ENCODE results near the gene OTOGL. TPM values are rescaled to one million over a fixed set of nuclear protein-coding genes. Genes with fewer than 3 reads are reported as not detected.
"Not testable (repeated sequence)": the region's sequence is repeated elsewhere in the genome, so short reads cannot be mapped to it uniquely, and the experiment has no call there.

Gene OTOGL
- total RNA-seq, 1 experiment from 2014 or later: not detected

DNA sequence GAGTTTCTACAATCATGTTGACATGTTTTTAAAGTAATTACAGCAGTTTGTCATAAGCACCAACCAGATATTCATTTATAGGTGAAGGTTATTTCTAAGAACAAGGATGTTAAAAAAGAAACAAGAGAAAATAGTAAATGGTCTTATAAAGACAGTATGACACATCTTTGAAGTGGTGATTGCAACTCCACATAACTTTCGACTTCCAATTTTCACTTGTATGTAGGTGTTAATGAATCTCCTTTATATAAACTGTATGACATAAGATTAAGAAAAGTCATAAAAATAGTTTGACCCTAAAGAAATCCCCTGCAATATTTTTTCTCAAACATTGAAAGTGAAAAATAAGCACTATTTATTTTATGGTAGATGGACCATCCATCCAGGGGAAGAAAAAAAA lies 199.9 kb downstream of the OTOGL start:
- H3K9me3 ChIP-seq (ENCODE audit: insufficient read depth, low read depth): no peaks in the 10 kb centered on the region
- H3K27ac ChIP-seq: no peak overlapping the region
- H3K9me2 ChIP-seq (ENCODE audit: insufficient read depth): no peaks in the 10 kb centered on the region
- H3K4me2 ChIP-seq: no peak overlapping the region
- no peaks in the 10 kb centered on the region for H3K79me2 ChIP-seq (ENCODE audit: low read depth)
- no peaks in the 10 kb centered on the region for H3K36me3 ChIP-seq (ENCODE audit: low read depth)
- DNase-seq: no peak
- H3F3A ChIP-seq (ENCODE audit: insufficient read depth, low read depth): no peaks in the 10 kb centered on the region
- BruUV-seq (replicated peaks): no TSS peak
- POLR2A ChIA-PET (ENCODE audit: unreplicated experiment): no interaction called here
- no peak overlapping the region for H3K4me3 ChIP-seq
- intact Hi-C loops (cut with micrococcal nuclease; ENCODE audit: unreplicated experiment): no loop called here
- CTCF ChIA-PET: no interaction called here
- no peaks in the 10 kb centered on the region for H4K20me1 ChIP-seq (ENCODE audit: insufficient read depth)
- H3K4me1 ChIP-seq (replicated peaks; ENCODE audit: insufficient read depth): no peaks in the 10 kb centered on the region
- no peak for TF ChIP-seq EZH2 (IDR thresholded peaks at IDR 0.05; ENCODE audit: low read depth)
- TF ChIP-seq, protein P1, sequence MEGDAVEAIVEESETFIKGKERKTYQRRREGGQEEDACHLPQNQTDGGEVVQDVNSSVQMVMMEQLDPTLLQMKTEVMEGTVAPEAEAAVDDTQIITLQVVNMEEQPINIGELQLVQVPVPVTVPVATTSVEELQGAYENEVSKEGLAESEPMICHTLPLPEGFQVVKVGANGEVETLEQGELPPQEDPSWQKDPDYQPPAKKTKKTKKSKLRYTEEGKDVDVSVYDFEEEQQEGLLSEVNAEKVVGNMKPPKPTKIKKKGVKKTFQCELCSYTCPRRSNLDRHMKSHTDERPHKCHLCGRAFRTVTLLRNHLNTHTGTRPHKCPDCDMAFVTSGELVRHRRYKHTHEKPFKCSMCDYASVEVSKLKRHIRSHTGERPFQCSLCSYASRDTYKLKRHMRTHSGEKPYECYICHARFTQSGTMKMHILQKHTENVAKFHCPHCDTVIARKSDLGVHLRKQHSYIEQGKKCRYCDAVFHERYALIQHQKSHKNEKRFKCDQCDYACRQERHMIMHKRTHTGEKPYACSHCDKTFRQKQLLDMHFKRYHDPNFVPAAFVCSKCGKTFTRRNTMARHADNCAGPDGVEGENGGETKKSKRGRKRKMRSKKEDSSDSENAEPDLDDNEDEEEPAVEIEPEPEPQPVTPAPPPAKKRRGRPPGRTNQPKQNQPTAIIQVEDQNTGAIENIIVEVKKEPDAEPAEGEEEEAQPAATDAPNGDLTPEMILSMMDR (conservative IDR thresholded peaks at IDR 0.05): no peak
- H3K27me3 ChIP-seq (ENCODE audit: insufficient read depth, low read depth): no peaks in the 10 kb centered on the region
- H2AFZ ChIP-seq: no peak overlapping the region

DNA sequence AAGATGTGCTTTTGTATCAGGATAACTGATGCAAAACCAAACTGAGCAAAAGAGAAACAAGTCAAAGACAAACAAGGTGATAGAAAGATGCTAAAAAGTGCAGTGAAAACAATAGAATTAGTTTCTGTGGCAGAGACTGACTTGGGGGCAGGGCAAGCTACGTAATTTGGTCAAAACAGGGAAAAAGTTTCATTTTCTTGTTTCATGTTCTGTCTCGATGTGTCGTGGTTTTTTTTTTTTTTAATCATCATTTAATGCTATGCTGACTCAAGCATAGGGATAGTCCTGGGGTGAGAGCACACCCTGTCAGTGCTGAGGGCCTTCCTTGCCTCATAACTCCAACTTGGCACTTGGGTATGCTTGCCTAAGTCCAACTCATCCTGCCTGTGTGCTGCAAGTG lies 200.6 kb downstream of the OTOGL start:
- Histone ChIP-seq H3K4me1 (replicated peaks; ENCODE audit: insufficient read depth) (no peaks in the 10 kb centered on the region), H3K9me2 (ENCODE audit: insufficient read depth) (no peaks in the 10 kb centered on the region), H4K20me1 (ENCODE audit: insufficient read depth) (no peaks in the 10 kb centered on the region), H3K36me3 (ENCODE audit: low read depth) (no peaks in the 10 kb centered on the region), H3K9me3 (ENCODE audit: insufficient read depth, low read depth) (no peaks in the 10 kb centered on the region), H3K4me3 (no peak overlapping the region), H3K79me2 (ENCODE audit: low read depth) (no peaks in the 10 kb centered on the region), H3F3A (ENCODE audit: insufficient read depth, low read depth) (no peaks in the 10 kb centered on the region), H2AFZ (no peak overlapping the region; the same call in 1 of the 2 replicates), H3K27me3 (ENCODE audit: insufficient read depth, low read depth) (no peaks in the 10 kb centered on the region), H3K27ac (no peak overlapping the region), H3K4me2 (no peak overlapping the region)
- intact Hi-C loops (cut with micrococcal nuclease; ENCODE audit: unreplicated experiment): no loop called here
- TF ChIP-seq EZH2 (IDR thresholded peaks at IDR 0.05; ENCODE audit: low read depth): no peak
- TF ChIP-seq, protein P1 (conservative IDR thresholded peaks at IDR 0.05): no peak
- DNase-seq: no peak
- BruUV-seq (replicated peaks): no TSS peak
- ChIA-PET POLR2A (ENCODE audit: unreplicated experiment) (no interaction called here), CTCF (no interaction called here)

DNA sequence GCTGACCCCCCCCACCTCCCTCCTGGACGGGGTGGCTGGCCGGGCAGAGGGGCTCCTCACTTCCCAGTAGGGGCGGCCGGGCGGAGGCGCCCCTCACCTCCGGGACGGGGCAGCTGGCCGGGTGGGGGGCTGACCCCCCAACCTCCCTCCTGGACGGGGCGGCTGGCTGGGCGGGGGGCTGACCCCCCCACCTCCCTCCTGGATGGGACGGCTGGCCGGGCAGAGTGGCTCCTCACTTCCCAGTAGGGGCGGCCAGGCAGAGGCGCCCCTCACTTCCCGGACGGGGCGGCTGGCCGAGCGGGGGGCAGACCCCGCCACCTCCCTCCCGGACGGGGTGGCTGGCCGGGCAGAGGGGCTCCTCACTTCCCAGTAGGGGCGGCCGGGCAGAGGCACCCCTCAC lies 208.1 kb downstream of the OTOGL start:
- BruUV-seq (replicated peaks); POLR2A ChIA-PET (ENCODE audit: unreplicated experiment): not testable (repeated sequence)

DNA sequence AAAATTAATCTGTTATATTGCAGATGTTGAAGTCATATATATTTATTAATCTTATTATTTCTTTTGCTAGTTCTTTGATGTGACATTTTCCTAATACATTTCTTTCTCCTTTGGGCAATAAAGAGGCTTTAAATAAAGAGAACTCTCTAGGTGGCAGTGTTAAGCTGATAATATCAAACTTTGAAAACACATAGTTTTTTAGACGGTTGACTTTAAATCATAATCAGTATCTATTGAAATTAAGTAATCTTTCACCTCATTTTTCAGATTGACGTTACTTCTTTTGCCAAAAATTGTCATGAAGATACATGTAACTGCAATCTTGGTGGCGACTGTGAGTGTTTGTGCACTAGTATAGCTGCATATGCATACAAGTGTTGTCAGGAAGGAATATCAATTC lies 213.9 kb downstream of the OTOGL start:
- Histone ChIP-seq H3K4me3 (no peak overlapping the region), H3K27me3 (ENCODE audit: insufficient read depth, low read depth) (no peaks in the 10 kb centered on the region), H2AFZ (no peak overlapping the region), H3K27ac (no peak overlapping the region), H4K20me1 (ENCODE audit: insufficient read depth) (no peaks in the 10 kb centered on the region), H3K79me2 (ENCODE audit: low read depth) (no peaks in the 10 kb centered on the region), H3K9me2 (ENCODE audit: insufficient read depth) (no peaks in the 10 kb centered on the region), H3K4me2 (no peak overlapping the region), H3F3A (ENCODE audit: insufficient read depth, low read depth) (no peaks in the 10 kb centered on the region), H3K9me3 (ENCODE audit: insufficient read depth, low read depth) (0 out of 2 replicates have a peak, but pooled peaks cover 2% of the 10 kb centered on the region), H3K36me3 (ENCODE audit: low read depth) (no peaks in the 10 kb centered on the region), H3K4me1 (replicated peaks; ENCODE audit: insufficient read depth) (no peaks in the 10 kb centered on the region)
- TF ChIP-seq, protein P1 (conservative IDR thresholded peaks at IDR 0.05): 0 out of 2 replicates have a peak, but pooled peaks have one; percentile 10
- no peak for TF ChIP-seq EZH2 (IDR thresholded peaks at IDR 0.05; ENCODE audit: low read depth)
- ChIA-PET CTCF (interaction anchor here (0.7 kb wide), 1 partner anchor 181 kb away, joined by 3 read pairs; no protein-coding TSS in a partner anchor), POLR2A (ENCODE audit: unreplicated experiment) (interaction anchor here (0.8 kb wide), 1 partner anchor 43 kb away, joined by 8 read pairs; no protein-coding TSS in a partner anchor)
- intact Hi-C loops (cut with micrococcal nuclease; ENCODE audit: unreplicated experiment): no loop called here
- BruUV-seq (replicated peaks): no TSS peak
- DNase-seq: no peak

More for the DNA sequence above, 208.1 kb downstream of the OTOGL start:
- H3F3A ChIP-seq (ENCODE audit: insufficient read depth, low read depth); H3K27ac ChIP-seq; H3K4me2 ChIP-seq; H3K36me3 ChIP-seq (ENCODE audit: low read depth); H3K79me2 ChIP-seq (ENCODE audit: low read depth); H3K27me3 ChIP-seq (ENCODE audit: insufficient read depth, low read depth); intact Hi-C loops (cut with micrococcal nuclease; ENCODE audit: unreplicated experiment); H2AFZ ChIP-seq; H4K20me1 ChIP-seq (ENCODE audit: insufficient read depth); H3K4me1 ChIP-seq (replicated peaks; ENCODE audit: insufficient read depth); H3K9me2 ChIP-seq (ENCODE audit: insufficient read depth); DNase-seq; H3K9me3 ChIP-seq (ENCODE audit: insufficient read depth, low read depth); CTCF ChIA-PET; H3K4me3 ChIP-seq: not testable (repeated sequence)
